Breast epithelium (tissue), 4 donors: Measurements from ENCODE around the gene EN2. TPM values are rescaled to one million over a fixed set of nuclear protein-coding genes. Genes with fewer than 3 reads are reported as not detected.
A peak's percentile ranks its signal among the peaks of the same experiment; 100 is the strongest.

Experiments
- DNase-seq, 2 donors: peaks; one replicate each; pipeline ENCODE4 v3.0.0-alpha.2; 2019; ENCODE audit warnings: low spot score in 2 of 2
- H3K27ac ChIP-seq, 2 donors: fragments of 200-600 bp; sonication (generic) in 1 of 2; one replicate each; pipeline ENCODE4 v1.5.1; 2016 to 2019; ENCODE audit warnings: mild to moderate bottlenecking in 1 of 2
- H3K27me3 ChIP-seq, 2 donors: fragments of 200-600 bp; sonication (generic) in 1 of 2; one replicate each; pipeline versions ENCODE4 v1.5.1 to v1.6.0; 2017 to 2019; ENCODE audit warnings: control low read depth in 1 of 2, mild to moderate bottlenecking in 1 of 2
- H3K36me3 ChIP-seq: fragments of 200-600 bp; one replicate; pipeline ENCODE4 v1.5.1; 2019
- H3K4me1 ChIP-seq, 2 donors: fragments of 200-600 bp; sonication (generic); one replicate each; pipeline ENCODE4 v1.5.1; 2016 to 2019; ENCODE audit warnings: control low read depth in 1 of 2
- H3K4me3 ChIP-seq, 3 donors: fragments of 200-600 bp; sonication (generic); 1 replicate in 2 of 3; 2 replicates in 1 of 3; pipeline ENCODE4 v1.5.1; 2016 to 2019; ENCODE audit warnings: mild to moderate bottlenecking in 3 of 3, moderate library complexity in 2 of 3
- H3K9me3 ChIP-seq, 2 donors: fragments of 200-600 bp; sonication (generic) in 1 of 2; one replicate each; pipeline ENCODE4 v1.5.1; 2016 to 2019; ENCODE audit warnings: control low read depth in 1 of 2
- CTCF ChIP-seq, 3 donors: fragments of 450-650 bp; IDR thresholded peaks; one replicate each; pipeline ENCODE4 v1.5.1; 2016 to 2017; ENCODE audit warnings: antibody characterized with exemption in 3 of 3, mild to moderate bottlenecking in 3 of 3, moderate library complexity in 3 of 3
- POLR2A ChIP-seq: fragments of 450-650 bp; IDR thresholded peaks from one replicate; pipeline ENCODE4 v1.6.1; 2016; ENCODE audit warnings: antibody characterized with exemption, mild to moderate bottlenecking, moderate library complexity
- POLR2AphosphoS5 ChIP-seq, 3 donors: sonication (generic); formaldehyde crosslinking; IDR thresholded peaks; one replicate each; pipeline ENCODE4 v1.6.1; 2017; ENCODE audit warnings: antibody characterized with exemption in 3 of 3
- intact Hi-C: fragments of 100-400 bp; cut with DNase I; formaldehyde crosslinking; loops from one replicate; pipeline ENCODE4 v1.15.1; 2023; ENCODE audit warnings: low total_unique reads
- total RNA-seq, 3 donors: library from RNA; depleted of rRNA; stranded (reverse); fragments of >200 nt; gene quantifications; one replicate each; pipeline ENCODE4 v1.1.0, GENCODE V29; 2016

Gene EN2
- total RNA-seq, 3 donors from 2014 or later = 0.32 to 0.33 TPM; not detected in 1

DNA sequence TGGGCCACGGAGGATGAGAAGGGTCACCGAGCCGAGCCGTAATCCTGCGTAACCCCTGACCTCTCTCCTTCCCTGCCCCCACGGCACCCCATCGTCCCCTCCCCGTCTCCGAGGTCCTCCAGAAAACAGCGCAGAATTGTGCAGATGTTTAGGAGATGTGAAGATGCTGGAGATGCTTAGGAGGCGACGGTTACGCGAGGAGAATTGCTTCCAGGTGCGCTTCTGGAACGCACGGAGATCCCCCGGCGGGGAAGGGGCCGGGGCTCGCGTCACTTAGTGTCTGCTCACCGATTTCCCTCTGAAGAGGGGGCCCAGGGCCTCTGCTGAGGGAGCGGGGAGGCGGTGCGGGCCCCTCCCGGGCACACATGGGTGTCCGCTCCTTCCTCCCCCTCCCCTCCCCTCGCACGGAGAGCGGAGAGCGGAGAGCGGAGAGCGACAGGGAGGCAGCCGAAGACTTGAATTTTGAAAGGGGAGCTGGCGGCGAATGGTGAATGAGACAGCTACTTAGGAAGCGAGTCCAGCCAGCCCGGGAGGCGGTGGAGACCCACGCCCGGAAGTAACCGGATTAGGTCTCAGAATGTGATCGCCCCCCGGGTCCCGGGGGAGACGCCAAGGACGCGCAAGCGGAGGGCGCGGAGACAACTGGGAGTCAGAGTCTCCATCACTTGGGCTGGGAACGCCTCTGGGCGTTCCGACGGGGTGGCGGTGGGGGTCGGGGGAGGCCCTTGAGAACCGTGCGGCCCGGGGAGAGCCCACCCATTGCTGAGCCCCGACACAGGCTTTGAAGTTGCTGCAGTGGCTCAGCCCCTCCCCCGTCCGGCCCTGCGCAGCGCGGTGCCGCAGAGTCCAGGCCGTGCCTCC, 8.7 kb upstream of the EN2 start:
- Histone ChIP-seq H3K9me3 (no peaks in the 10 kb centered on the region), H3K4me3 (peak overlapping the region in 1 of 3 donors; percentile 31), H3K27me3 (peaks cover 16 to 81% of the 10 kb centered on the region in 2 donors), H3K4me1 (peaks cover under 1 to 6% of the 10 kb centered on the region in 2 donors), H3K27ac (no peak overlapping the region), H3K36me3 (no peaks in the 10 kb centered on the region)
- TF ChIP-seq CTCF (IDR thresholded peaks at IDR 0.05) (no peak), POLR2A (no peak), POLR2AphosphoS5 (IDR thresholded peaks at IDR 0.05) (no peak)
- intact Hi-C loops = no loop called here
- DNase-seq = no peak

DNA sequence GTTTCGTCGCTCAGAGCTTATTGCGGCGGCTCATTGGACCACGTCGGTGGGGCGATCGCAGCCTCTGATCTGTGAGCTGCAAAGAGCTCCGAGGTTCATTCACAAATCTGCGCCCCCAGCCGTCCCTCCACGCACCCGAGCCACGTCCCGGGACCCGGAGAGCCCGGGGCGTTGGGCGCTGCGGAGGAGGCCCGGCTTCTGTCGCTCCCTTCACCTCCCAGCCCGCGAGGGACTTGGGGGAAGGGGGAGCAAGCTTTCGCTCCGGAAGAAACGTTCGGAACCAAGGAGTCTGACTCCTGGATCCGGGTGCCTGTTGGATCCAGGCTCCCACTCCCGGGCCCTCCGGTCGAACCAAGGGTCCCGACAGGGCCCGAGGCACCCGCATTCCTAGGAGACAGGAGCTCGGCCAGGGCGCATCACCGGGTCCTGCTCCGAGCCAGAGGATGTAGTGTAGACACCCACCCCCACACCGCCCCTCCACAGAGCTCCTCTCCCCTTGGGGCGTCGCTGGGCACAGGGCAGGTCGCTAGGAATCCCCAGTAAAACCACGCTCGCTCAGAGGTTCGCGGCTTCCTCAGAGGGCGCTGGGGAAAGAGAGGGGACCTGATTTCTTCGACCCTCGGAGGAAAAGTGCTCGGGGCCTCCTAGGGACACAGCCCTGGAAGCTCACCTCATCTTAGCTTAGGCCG, 7.9 kb upstream of the EN2 start:
- Histone ChIP-seq H3K4me1 (peaks cover 4 to 11% of the 10 kb centered on the region in 2 donors), H3K36me3 (no peaks in the 10 kb centered on the region), H3K27me3 (peaks cover 16 to 81% of the 10 kb centered on the region in 2 donors), H3K4me3 (peak overlapping the region in 1 of 3 donors; percentile 31), H3K27ac (no peak overlapping the region), H3K9me3 (no peaks in the 10 kb centered on the region)
- intact Hi-C loops = no loop called here
- no peak for TF ChIP-seq POLR2AphosphoS5 (IDR thresholded peaks at IDR 0.05)
- TF ChIP-seq POLR2A = no peak
- no peak for TF ChIP-seq CTCF (IDR thresholded peaks at IDR 0.05)
- DNase-seq = no peak

DNA sequence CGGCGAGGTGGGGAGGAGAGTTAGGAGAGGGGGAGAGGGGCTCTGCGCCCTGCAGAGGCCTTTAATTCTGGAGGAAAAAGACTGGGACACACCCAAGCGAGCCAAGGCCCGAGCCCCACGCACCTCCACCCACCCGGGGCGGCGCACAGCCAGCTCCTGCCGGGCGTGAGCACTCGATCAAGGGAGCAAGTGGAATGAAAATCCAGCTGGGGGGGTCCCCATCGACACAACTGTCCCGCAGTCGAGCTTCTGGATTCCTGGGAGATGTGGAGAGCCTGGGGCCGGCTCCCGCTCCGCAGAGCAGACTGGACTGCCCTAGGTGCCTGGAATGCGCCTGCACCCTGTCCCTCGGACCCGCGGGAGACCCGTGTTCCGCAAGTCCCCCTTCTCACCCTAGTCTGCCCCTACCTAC, 7.4 kb upstream of the EN2 start:
- DNase-seq = no peak
- no peak for TF ChIP-seq POLR2AphosphoS5 (IDR thresholded peaks at IDR 0.05)
- no peak for TF ChIP-seq POLR2A
- no peak for TF ChIP-seq CTCF (IDR thresholded peaks at IDR 0.05)
- no peak overlapping the region for H3K4me3 ChIP-seq
- peaks cover 4 to 11% of the 10 kb centered on the region in 2 donors for H3K4me1 ChIP-seq
- peaks cover 16 to 85% of the 10 kb centered on the region in 2 donors for H3K27me3 ChIP-seq
- intact Hi-C loops = no loop called here
- no peak overlapping the region for H3K27ac ChIP-seq
- H3K36me3 ChIP-seq = no peaks in the 10 kb centered on the region
- no peaks in the 10 kb centered on the region for H3K9me3 ChIP-seq

DNA sequence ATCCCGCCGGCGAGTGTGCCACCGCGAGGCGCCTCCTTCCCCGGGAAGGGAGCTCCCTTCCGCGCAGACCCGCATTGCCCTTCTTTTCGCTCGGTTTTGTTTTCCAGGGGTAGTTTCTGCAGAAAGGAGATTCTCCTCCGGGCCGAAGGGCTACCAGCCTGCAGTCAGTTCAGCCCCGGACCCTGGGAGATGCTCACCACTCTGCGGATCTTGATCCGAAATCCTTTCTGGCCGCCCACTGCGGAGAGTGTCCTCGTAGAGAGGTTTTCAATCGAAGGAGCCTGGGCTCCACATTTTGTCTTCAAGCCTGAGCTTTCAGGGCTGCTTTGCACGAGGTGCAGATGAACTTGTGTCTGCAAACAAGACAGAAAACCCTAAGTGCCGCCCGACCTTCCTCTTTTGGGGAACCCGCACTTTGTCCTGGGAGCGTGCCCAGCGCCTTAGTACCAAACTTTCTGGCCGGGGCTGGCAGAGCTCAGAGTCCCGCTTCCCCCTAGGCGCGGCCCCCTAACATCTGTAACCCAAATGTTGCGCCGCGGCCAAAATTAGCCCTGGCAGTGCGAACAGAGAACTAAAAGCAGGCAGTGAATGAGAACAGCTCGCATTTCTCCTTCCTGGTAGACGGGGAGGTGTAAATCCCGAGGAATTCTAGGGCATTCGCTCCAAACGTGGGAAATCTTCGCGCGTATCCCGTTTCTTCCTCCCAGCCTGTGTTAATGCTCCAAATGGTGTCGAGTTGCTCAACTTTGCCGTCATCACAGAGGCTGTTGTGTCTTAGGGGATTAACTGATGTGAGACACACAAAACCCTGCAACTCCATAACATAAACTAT, 6.7 kb upstream of the EN2 start:
- no peak for DNase-seq
- Histone ChIP-seq H3K36me3 (no peaks in the 10 kb centered on the region), H3K4me3 (no peak overlapping the region), H3K27me3 (peaks cover 19 to 92% of the 10 kb centered on the region in 2 donors), H3K4me1 (peaks cover 4 to 11% of the 10 kb centered on the region in 2 donors), H3K9me3 (no peaks in the 10 kb centered on the region), H3K27ac (no peak overlapping the region)
- intact Hi-C loops = no loop called here
- TF ChIP-seq POLR2A = no peak
- no peak for TF ChIP-seq CTCF (IDR thresholded peaks at IDR 0.05)
- no peak for TF ChIP-seq POLR2AphosphoS5 (IDR thresholded peaks at IDR 0.05)
